ENCODE data around the gene PRRG3. TPM values are rescaled to one million over a fixed set of nuclear protein-coding genes. Genes with fewer than 3 reads are reported as not detected.
"Not testable (repeated sequence)": the region's sequence is repeated elsewhere in the genome, so short reads cannot be mapped to it uniquely, and the experiment has no call there.

PRRG3 gene
- not detected in 2 replicates for total RNA-seq

GRCh38 chrX:151694661-151695582 lies at the start of gene PRRG3:
Gene PRRG3, plus strand, starts transcription at chrX:151695458. Its CDS starts 3,357 bp downstream, at chrX:151698815.
- H3K9me3 Mint-ChIP-seq: no peaks in the 10 kb centered on the region
- H3K4me3 Mint-ChIP-seq: no peak within 1 kb of the TSS
- no peaks in the 10 kb centered on the region for H3K4me1 Mint-ChIP-seq (ENCODE audit: low read depth)
- peaks cover 2% of the 10 kb centered on the region for H3K27me3 Mint-ChIP-seq (ENCODE audit: insufficient read depth)
- no peak for DNase-seq (ENCODE audit: low spot score)
- no peak within 1 kb of the TSS for H3K27ac Mint-ChIP-seq
- no peaks in the 10 kb centered on the region for H3K36me3 Mint-ChIP-seq (ENCODE audit: low read depth)
- intact Hi-C loops (cut with micrococcal nuclease): no loop called here

DNA sequence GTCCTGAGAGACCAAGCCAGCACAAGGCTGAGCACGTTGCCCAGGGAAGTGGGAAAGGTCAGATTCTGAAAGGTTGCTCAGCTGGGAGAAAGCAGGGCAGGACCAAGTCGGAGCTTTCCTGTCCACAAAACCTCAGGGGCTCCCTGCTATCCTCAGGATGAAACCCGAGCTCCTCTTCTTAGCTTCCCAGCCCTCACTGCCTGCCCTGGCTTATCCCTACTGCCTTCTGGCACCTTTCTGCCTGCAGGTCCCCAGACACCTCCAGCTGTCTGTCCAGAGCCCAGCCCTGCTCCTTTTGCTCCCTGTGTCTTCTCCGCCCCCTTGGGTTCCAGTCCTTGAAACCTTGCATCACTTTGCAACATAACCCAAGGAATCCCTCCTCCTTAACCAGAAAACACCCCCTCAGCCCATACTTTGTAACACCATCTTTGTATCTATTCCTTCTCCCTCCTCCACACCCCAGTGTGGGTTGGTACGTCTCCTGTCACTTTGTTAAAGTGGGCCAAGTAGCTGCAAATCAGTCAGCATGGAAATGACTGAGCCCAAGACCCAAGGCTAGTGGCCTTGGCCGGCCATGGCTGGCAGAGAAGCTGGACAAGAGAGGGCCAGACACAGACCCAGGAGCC lies 20.0 kb upstream of the PRRG3 start:
- Mint-ChIP-seq H3K27me3 (ENCODE audit: insufficient read depth) (peaks cover 2% of the 10 kb centered on the region), H3K9me3 (no peaks in the 10 kb centered on the region), H3K27ac (no peak overlapping the region), H3K4me1 (ENCODE audit: low read depth) (no peaks in the 10 kb centered on the region), H3K36me3 (ENCODE audit: low read depth) (no peaks in the 10 kb centered on the region), H3K4me3 (no peak overlapping the region)
- intact Hi-C loops (cut with micrococcal nuclease): no loop called here
- DNase-seq (ENCODE audit: low spot score): no peak

DNA sequence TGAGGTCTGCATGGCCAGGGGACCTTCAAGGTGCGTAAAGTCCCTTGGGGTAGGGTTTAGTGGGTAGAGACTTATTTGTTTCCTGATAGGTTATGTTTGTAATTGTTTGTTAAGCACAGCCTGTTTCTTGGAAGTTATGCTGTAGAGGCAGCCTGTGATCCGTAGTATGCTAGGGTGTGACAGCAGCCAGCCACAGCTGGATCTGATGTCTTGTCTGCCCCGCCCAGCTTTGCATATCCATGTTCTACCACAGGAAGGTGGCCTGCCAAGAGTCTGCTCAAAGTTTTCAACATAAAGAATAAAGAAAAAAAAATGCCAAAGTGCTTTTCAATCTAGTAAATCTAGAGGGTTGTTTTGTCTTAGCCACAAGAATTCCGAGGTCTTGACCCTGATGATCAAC lies 19.1 kb upstream of the PRRG3 start:
- intact Hi-C loops (cut with micrococcal nuclease): no loop called here
- no peaks in the 10 kb centered on the region for H3K36me3 Mint-ChIP-seq (ENCODE audit: low read depth)
- H3K4me3 Mint-ChIP-seq: no peak overlapping the region
- no peaks in the 10 kb centered on the region for H3K4me1 Mint-ChIP-seq (ENCODE audit: low read depth)
- no peaks in the 10 kb centered on the region for H3K9me3 Mint-ChIP-seq
- no peak for DNase-seq (ENCODE audit: low spot score)
- peaks cover 2% of the 10 kb centered on the region for H3K27me3 Mint-ChIP-seq (ENCODE audit: insufficient read depth)
- no peak overlapping the region for H3K27ac Mint-ChIP-seq

DNA sequence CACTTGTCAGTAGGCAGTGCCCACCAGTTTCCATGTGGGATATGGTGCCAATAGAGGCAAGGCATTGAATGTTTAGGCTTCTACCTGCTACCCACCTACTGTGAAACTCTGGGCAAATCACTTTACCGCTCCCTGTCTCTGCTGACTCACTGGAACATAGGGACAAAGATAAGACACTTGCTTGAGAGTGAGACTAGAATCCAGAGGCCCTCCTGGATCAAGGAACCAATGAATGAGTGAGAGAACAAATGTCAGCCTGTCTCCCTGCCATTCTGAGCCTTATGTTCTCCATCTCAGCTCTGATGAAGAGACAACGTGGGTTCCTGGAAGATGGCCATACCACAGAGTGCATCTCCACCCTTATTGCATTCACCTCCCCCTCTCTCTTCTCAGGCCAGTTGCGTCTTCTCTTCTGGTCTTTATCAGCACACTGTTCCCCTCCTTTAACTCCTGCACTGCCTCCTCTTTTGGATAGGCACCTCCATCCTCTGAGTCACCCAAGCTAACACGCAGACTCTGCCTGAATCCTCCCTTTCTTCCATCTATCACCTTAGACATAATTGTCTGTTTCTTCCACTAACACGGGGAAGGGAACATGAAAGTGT lies 15.4 kb upstream of the PRRG3 start:
- Mint-ChIP-seq H3K36me3 (ENCODE audit: low read depth) (no peaks in the 10 kb centered on the region), H3K4me3 (no peak overlapping the region), H3K27ac (no peak overlapping the region), H3K4me1 (ENCODE audit: low read depth) (no peaks in the 10 kb centered on the region), H3K9me3 (no peaks in the 10 kb centered on the region), H3K27me3 (ENCODE audit: insufficient read depth) (peaks cover 6% of the 10 kb centered on the region)
- intact Hi-C loops (cut with micrococcal nuclease): loop anchor here (2.0 kb wide), 1 partner anchor 173 kb away; no protein-coding TSS in a partner anchor
- DNase-seq (ENCODE audit: low spot score): no peak

DNA sequence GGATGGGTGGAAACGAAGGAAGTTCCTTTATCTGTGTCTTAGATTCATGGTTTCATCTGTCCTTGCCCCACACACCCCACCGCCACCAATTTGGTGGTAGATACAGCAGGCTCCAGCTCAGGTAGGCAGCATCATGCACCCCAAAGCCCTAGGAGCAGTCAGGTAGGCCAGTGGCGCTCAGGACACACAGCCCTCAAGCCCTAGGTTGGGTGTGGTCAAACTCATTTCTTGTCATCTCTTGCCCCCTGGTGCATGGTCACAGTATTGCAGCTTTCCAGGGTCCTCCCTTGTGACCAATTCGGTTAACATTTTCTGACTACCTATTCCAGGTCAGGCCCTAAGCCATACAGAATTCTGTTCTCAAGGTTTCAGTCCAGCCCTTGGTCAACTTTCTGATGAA lies 14.5 kb upstream of the PRRG3 start:
- intact Hi-C loops (cut with micrococcal nuclease): loop anchor here (2.0 kb wide), 1 partner anchor 174 kb away; no protein-coding TSS in a partner anchor
- no peak overlapping the region for H3K4me3 Mint-ChIP-seq
- H3K27me3 Mint-ChIP-seq (ENCODE audit: insufficient read depth): peaks cover 6% of the 10 kb centered on the region
- H3K27ac Mint-ChIP-seq: no peak overlapping the region
- H3K9me3 Mint-ChIP-seq: no peaks in the 10 kb centered on the region
- peak; percentile 13 for DNase-seq (ENCODE audit: low spot score)
- no peaks in the 10 kb centered on the region for H3K36me3 Mint-ChIP-seq (ENCODE audit: low read depth)
- H3K4me1 Mint-ChIP-seq (ENCODE audit: low read depth): no peaks in the 10 kb centered on the region

DNA sequence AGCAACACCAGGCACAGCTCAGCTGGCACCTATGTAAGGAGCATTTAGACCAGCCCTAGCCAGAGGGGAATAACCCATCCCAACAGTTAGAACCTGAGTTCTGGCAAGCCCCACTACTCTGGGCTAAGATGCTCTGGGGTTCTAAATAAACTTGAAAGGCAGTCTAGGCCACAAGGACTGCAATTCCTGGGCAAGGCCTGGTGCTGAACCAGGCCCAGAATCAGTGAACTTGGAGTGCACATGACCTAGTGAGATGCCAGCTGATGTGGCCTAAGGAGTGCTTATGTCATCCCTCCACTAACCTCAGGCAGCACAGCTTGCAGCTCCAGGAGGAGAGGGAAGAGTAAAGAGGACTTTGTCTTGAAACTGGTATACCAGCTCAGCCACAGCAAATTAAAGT lies 7.6 kb upstream of the PRRG3 start:
- Mint-ChIP-seq H3K4me3 (no peak overlapping the region), H3K36me3 (ENCODE audit: low read depth) (no peaks in the 10 kb centered on the region), H3K9me3 (no peaks in the 10 kb centered on the region), H3K4me1 (ENCODE audit: low read depth) (no peaks in the 10 kb centered on the region), H3K27ac (no peak overlapping the region), H3K27me3 (ENCODE audit: insufficient read depth) (peaks cover 5% of the 10 kb centered on the region)
- intact Hi-C loops (cut with micrococcal nuclease): no loop called here
- no peak for DNase-seq (ENCODE audit: low spot score)

- intact Hi-C loops (cut with micrococcal nuclease): no loop called here
- no peak for DNase-seq (ENCODE audit: low spot score)
- Mint-ChIP-seq H3K9me3 (no peaks in the 10 kb centered on the region), H3K36me3 (ENCODE audit: low read depth) (no peaks in the 10 kb centered on the region), H3K27ac (no peak overlapping the region), H3K27me3 (ENCODE audit: insufficient read depth) (no peaks in the 10 kb centered on the region), H3K4me1 (ENCODE audit: low read depth) (no peaks in the 10 kb centered on the region), H3K4me3 (no peak overlapping the region)
These were observed 6.6 kb upstream of the PRRG3 start for GRCh38 chrX:151688695-151689094.

DNA sequence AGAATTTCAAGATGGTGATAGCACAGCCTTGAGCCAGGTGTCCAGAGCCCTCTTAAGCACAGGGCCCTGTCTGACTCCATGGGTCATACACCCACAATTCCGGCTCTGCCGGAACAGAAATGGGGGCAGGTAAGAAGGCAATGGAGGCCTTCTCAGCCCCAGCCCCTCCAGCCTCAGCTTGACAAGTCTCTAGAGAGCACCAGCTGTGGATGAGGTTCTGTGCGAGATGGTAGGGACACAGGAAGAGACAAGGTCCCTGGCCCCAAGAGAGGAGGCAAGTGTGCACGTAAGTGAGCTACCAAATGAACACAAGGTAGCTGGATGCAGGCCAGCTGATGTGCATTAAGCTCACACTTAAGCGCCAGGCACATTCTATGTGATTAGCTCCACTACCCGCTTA lies 2.4 kb upstream of the PRRG3 start:
- no peaks in the 10 kb centered on the region for H3K9me3 Mint-ChIP-seq
- no peak overlapping the region for H3K4me3 Mint-ChIP-seq
- peaks cover 2% of the 10 kb centered on the region for H3K27me3 Mint-ChIP-seq (ENCODE audit: insufficient read depth)
- no peak for DNase-seq (ENCODE audit: low spot score)
- no peaks in the 10 kb centered on the region for H3K4me1 Mint-ChIP-seq (ENCODE audit: low read depth)
- H3K27ac Mint-ChIP-seq: no peak overlapping the region
- H3K36me3 Mint-ChIP-seq (ENCODE audit: low read depth): no peaks in the 10 kb centered on the region
- intact Hi-C loops (cut with micrococcal nuclease): no loop called here

GRCh38 chrX:151694121-151694520 lies 1.1 kb upstream of the PRRG3 start:
- DNase-seq (ENCODE audit: low spot score): no peak
- Mint-ChIP-seq H3K9me3 (no peaks in the 10 kb centered on the region), H3K36me3 (ENCODE audit: low read depth) (no peaks in the 10 kb centered on the region), H3K4me1 (ENCODE audit: low read depth) (no peaks in the 10 kb centered on the region), H3K27me3 (ENCODE audit: insufficient read depth) (peaks cover 2% of the 10 kb centered on the region), H3K27ac (no peak overlapping the region), H3K4me3 (no peak overlapping the region)
- intact Hi-C loops (cut with micrococcal nuclease): no loop called here

DNA sequence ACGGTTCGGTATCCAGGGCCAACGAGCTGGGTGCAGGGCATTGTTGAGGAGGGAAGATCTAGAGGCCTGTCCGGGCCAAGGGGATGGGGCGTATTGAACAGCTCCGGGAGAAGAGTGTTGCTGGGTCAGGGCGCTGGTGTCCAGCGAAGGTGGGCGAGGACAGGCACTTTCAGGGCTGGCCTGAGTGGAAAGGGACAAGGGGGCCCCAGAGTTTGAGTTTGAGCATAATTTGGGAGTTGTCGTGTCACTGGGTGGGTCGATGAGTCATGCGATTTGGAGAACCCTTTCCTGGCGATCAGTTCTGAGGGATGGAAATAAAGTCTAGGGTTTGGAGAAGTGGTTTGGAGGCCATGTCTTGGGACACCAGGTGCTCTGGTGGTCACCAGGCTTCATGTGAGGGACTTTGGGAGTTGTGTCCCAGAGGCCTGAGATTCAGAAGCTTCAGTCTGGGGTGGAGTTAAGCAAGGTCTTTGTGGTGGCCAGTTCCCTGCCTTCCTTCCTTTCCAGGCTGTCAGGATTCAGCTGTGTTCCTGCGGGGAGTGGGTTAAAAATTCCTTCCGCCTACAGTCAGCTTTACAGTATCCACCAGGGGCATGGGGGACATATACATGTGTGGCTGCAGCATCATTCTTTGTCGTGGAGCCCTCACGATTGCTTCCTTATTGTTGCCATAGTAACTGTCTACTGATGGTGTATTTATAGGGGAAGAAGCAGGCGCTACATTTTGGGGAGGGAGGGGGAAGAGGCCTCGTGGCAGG lies 504 bp downstream of the PRRG3 start:
- no peaks in the 10 kb centered on the region for H3K4me1 Mint-ChIP-seq (ENCODE audit: low read depth)
- no peak overlapping the region for H3K4me3 Mint-ChIP-seq
- H3K27me3 Mint-ChIP-seq (ENCODE audit: insufficient read depth): peaks cover 2% of the 10 kb centered on the region
- no peak overlapping the region for H3K27ac Mint-ChIP-seq
- intact Hi-C loops (cut with micrococcal nuclease): no loop called here
- no peaks in the 10 kb centered on the region for H3K9me3 Mint-ChIP-seq
- DNase-seq (ENCODE audit: low spot score): no peak
- H3K36me3 Mint-ChIP-seq (ENCODE audit: low read depth): no peaks in the 10 kb centered on the region

DNA sequence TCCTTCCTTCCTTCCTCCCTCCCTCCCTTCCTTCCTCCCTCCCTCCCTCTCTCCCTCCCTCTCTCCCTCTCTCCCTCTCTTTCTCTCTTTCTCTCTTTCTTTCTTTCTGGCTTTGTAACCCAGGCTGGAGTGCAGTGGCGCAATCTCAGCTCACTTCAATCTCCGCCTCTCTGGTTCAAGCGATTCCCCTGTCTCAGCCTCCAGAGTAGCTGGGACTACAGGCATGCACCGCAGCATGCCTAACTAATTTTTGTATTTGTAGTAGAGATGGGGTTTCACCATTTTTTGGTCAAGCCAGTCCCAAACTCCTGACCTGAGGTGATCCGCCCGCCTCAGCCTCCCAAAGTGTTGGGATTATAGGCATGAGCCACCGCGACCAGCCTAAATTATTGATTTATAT lies 1.8 kb downstream of the PRRG3 start:
- H3K4me3 Mint-ChIP-seq; H3K27ac Mint-ChIP-seq; H3K36me3 Mint-ChIP-seq (ENCODE audit: low read depth); H3K27me3 Mint-ChIP-seq (ENCODE audit: insufficient read depth); intact Hi-C loops (cut with micrococcal nuclease); DNase-seq (ENCODE audit: low spot score); H3K4me1 Mint-ChIP-seq (ENCODE audit: low read depth); H3K9me3 Mint-ChIP-seq: not testable (repeated sequence)

DNA sequence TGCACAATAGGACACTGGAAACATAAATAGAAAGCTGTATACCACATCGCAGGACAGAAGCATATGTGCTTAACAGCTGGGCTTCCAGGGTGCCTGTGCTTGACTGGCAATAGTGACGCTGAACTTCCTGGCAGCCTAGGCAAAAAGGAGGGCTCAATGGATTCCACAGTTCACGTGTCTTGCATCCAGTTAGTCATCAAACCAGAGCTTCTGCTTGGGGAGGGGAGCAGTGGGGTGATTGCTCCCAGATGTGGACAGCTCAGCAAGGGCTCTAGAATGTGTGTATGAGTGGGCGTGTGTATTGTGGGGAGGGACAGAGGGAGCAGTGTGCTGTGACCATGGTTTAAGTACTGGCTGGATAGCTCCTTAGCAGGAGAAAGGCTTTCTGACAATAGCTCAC lies 2.3 kb downstream of the PRRG3 start:
- intact Hi-C loops (cut with micrococcal nuclease): no loop called here
- Mint-ChIP-seq H3K9me3 (no peaks in the 10 kb centered on the region), H3K27ac (no peak overlapping the region), H3K27me3 (ENCODE audit: insufficient read depth) (peaks cover 2% of the 10 kb centered on the region), H3K36me3 (ENCODE audit: low read depth) (no peaks in the 10 kb centered on the region), H3K4me3 (no peak overlapping the region), H3K4me1 (ENCODE audit: low read depth) (no peaks in the 10 kb centered on the region)
- DNase-seq (ENCODE audit: low spot score): no peak
